ENCODE results near the gene ASH1L.
A peak's percentile ranks its signal among the peaks of the same experiment; 100 is the strongest.
"Not testable (repeated sequence)": the region's sequence is repeated elsewhere in the genome, so short reads cannot be mapped to it uniquely, and the experiment has no call there.

Gene ASH1L

DNA sequence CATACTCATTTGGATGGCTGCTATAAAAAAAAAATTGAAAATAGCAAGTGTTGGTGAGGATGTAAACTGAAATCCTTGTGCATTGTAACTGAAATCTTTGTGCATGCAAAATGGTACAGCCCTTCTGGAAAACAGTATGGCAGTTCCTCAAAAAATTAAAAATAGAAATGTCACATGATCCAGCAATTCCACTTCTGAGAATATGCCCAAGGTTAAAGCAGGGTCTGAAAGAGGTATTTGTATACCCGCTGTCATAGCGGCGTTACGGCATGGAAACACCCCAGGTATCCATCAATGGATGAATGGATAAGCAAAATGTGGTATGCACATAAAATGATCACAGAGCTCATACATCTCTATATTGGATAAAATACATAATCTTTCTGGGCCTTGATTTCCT lies 125.2 kb downstream of the ASH1L start:
- DNase-seq = no peak

GRCh38 chr1:155433831-155434389 lies 128.7 kb downstream of the ASH1L start:
- not testable (repeated sequence) for DNase-seq

- DNase-seq = not testable (repeated sequence)
These were observed 129.3 kb downstream of the ASH1L start for GRCh38 chr1:155433128-155433830.

DNA sequence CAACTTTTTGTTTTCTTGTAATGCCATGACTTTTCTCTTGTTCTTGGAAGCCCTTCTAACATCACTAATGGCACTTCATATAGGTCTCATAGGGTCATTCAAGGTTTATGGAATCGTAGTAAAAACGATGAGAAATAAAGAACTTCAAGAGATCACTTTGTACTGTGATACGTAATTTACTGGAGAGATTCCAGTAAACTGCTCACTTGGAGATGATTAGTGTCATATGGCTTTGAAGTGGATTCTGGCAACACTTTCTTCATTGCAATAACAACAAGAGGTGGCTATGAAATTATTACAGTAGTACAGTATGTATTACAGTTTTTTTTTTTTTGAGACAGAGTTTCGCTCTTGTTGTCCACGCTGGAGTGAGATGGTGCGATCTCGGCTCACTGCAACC lies 138.5 kb downstream of the ASH1L start:
- DNase-seq = no peak

DNA sequence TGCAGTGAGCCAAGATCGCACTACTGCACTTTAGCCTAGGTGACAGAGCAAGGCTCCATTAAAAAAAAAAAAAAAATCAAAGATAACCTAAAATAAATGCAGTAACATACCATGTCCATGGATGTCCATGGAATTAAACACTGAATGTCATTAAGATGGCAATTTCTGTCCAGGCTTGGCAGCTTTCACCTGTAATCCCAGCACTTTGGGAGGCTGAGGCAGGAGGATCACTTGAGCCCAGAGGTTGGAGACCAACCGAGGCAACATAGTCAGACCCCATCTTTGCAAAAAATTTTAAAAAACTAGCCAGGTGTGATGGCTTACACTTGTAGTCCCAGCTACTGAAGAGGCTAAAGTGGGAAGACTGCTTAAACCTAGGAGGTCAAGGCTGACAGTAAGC lies 141.8 kb downstream of the ASH1L start:
- no peak for DNase-seq

DNA sequence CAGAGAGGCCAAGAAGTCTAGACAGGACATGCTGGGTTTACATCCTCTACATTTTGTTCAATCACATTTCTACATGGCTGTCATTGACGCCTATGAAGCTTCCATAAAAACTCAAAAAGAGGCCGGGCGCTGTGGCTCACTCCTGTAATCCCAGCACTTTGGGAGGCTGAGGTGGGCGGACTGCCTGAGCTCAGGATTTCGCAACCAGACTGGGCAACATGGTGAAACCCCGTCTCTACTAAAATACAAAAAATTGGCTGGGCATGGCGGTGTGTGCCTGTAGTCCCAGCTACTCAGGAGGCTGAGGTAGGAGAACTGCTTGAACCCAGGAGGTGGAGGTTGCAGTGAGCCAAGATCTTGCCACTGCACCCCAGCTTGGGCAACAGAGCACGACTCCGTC lies 150.8 kb downstream of the ASH1L start:
- not testable (repeated sequence) for DNase-seq

- DNase-seq = no peak
These were observed 151.7 kb downstream of the ASH1L start for GRCh38 chr1:155410931-155411330.

DNA sequence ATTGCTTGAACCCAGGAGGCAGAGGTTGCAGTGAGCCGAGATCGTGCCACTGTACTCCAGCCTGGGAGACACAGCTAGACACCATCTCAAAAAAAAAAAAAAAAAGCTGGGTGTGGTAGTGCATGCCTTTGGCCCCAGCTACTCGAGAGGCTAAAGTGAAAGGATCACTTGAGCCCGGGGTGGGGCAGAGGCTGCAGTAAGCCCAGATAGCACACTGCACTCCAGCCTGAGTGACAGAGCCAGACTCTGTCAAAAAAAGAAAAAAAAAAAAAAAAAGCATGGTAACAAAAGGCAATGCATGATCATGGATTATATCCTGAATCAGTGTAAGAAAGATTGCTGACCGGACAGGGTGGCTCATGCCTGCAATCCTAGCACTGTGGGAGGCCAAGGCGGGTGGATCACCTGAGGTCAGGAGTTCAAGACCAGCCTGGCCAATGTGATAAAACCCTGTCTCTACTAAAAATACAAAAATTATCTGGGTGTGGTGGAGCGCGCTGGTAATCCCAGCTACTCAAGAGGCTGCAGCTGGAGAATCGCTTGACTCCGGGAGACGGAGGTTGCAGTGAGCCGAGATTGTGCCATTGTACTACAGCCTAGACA lies 165.6 kb downstream of the ASH1L start:
- DNase-seq = no peak

DNA sequence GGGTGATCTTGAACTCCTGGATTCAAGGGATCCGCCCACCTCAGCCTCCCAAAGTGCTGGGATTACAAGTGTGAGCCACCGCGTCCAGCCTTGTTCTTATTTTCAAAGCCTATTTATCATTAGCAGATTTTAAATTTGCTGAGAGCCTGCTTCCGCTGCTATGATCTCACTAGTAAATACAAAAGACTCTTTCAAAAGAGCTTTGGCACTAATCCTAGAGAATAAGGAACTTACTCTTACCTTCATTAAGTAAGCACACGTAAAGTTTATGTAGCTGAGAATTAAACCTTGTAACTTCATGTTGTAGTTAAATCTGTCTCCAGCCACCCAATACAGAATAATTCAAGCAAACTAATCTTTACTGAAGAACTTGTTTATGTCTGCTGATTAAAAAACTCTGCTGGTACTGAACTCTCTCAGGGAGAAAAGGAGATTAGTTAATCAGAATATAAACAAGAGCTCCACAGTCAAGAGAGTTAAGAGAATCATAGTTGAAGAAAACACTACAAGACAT lies 169.6 kb downstream of the ASH1L start:
- DNase-seq = no peak

DNA sequence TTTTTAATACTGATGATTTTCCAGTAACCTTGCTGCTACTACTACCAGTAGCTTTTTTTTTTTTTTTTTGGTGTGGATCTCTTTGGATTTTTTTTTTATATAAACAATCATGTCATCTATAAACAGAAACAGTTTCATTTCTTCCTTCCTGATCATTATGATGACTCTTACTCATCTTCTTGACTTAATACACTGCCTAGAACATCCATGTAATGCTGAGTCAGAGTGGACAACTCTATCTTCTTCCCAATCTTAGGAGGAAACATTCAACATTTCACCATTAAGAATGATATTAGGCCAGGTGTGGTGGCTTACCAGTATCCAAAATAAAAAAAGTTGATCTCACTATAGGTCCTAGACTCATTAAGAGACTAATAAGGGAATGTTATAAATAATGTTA lies 172.8 kb downstream of the ASH1L start:
- DNase-seq = no peak

DNA sequence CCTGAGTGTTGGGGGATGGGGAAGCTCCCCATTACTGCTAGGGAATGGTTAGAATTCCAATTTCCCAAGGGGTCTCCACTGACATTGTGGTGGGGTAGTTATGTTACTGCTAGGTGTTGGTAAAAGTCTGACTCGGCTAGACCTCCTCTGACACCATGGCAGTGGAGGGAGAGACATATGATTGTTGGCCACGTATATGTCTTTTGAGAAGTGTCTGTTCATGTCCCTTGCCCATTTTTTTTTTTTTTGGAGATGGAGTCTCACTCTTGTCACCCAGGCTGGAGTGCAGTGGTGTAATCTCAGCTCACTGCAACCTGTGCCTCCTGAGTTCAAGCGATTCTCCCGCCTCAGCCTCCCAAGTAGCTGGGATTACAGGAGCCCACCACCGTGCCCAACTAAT lies 176.8 kb downstream of the ASH1L start:
- DNase-seq = not testable (repeated sequence)

- no peak for DNase-seq
These were observed 179.2 kb downstream of the ASH1L start for GRCh38 chr1:155383406-155383805.

GRCh38 chr1:155379631-155380090 lies 182.9 kb downstream of the ASH1L start:
- peak; percentile 9 for DNase-seq

DNA sequence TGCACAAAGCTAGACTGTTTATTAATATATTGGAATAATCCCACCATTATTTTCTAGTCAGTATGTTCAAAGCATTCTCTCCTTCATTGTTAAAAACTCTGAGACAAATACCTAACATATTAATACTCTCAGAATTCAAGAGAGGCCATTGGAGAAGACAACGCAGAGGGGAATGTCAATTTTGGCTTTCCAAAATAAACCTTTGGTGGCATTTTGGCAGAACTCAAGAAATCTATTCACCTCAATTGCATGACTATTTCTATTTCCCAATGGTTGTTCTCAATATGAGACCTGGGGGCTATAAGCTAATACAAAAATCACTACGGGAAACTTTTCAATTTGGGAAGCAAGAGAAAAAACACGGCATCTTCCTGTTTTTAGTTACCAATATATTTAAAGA lies 183.4 kb downstream of the ASH1L start:
- DNase-seq = no peak

DNA sequence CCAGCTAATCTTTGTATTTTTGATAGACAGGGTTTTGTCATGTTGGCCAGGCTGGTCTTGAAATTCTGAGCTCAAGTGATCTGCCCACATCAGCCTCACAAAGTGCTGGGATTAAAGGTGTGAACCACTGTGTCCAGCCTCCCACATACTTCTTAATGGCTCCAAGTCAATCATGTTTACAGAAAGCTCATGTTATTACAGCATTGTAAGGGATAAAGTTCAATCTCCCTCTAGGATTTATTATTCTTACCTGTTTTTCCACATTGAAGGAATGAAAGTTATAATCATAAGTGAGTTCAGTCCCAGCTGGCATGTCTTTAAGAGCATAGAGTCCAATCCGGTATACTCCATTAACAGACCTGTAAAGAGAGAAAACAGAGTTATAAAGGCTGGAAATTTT lies 202.6 kb downstream of the ASH1L start:
- DNase-seq = no peak

- DNase-seq = no peak
These were observed 210.0 kb downstream of the ASH1L start for GRCh38 chr1:155352631-155353030.

- no peak for DNase-seq
These were observed 219.8 kb downstream of the ASH1L start for GRCh38 chr1:155342842-155343241.

GRCh38 chr1:155339515-155340097 lies 223.0 kb downstream of the ASH1L start:
- DNase-seq = no peak

DNA sequence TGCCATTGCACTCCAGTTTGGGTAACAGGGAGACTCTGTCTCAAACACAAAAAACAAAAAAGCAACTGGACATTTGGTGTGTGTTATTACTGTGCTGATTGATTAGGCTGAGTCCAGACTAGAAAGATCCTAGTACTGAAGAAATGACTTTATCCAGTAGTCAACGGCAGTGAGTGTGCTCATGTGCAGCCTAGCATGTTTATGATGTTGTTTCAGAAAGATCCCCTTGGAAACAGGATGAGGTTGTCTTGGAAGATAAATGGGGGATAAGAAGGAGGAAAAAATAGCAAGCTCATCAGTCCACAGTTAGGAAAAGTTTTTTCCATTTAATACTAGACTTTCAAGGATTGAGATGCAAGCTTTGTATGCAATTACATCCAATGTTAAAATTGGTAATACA lies 227.6 kb downstream of the ASH1L start:
- DNase-seq = no peak

GRCh38 chr1:155329980-155330598 lies 232.5 kb downstream of the ASH1L start:
- DNase-seq = no peak

GRCh38 chr1:155328856-155329255 lies 233.7 kb downstream of the ASH1L start:
- DNase-seq = not testable (repeated sequence)

DNA sequence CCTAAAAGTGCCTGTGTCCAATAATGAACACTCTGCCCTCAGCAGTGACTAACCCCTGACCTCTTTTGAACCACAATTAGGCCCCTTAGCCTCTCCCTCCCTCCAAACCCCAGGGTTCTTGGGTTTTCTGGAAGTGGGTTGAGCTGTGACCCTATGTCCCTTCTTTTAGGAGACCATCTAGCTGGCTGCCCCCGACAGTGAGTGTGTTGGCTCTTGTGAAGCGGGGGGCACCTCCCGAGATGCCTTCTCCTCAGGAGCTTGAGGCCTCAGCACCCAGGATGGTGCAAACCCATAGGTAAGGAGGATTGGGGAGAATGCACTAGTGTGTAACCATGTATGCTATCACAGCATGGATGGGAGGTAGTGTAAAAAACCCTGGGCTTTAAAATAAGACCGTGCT lies 234.6 kb downstream of the ASH1L start:
- DNase-seq = no peak

DNA sequence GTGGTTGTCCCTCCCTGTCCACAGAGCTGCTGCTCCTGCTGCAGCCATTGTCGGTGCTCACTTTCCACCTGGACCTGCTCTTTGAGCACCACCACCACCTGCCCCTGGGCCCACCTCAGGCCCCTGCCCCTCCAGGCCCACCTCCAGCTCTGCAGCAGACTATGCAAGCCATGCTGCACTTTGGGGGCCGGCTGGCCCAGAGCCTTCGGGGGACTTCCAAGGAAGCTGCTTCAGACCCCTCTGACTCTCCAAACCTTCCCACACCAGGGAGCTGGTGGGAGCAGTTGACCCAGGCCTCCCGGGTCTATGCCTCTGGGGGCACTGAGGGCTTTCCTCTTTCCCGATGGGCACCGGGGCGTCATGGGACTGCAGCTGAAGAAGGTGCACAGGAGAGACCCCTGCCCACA lies 236.0 kb downstream of the ASH1L start:
- DNase-seq = no peak

Measured in NCI-H69 (cell line).